GM19193 (cell line): ENCODE data around the gene SKAP2.

Source experiments
- POLR2A ChIP-seq: IDR thresholded peaks from 4 replicates; pipeline ENCODE4 v1.6.1; 2011; ENCODE audit not compliant: insufficient read depth, insufficient read length; ENCODE audit errors: extremely low read depth

Gene SKAP2

GRCh38 chr7:26735976-26736600 lies 128.3 kb downstream of the SKAP2 start:
- TF ChIP-seq POLR2A, result no peak

- no peak for TF ChIP-seq POLR2A
Measured at GRCh38 chr7:26729150-26729775, 135.1 kb downstream of the SKAP2 start.

GRCh38 chr7:26726051-26726450 lies 138.3 kb downstream of the SKAP2 start:
- TF ChIP-seq POLR2A, result no peak

GRCh38 chr7:26724795-26725194 lies 139.6 kb downstream of the SKAP2 start:
- TF ChIP-seq POLR2A, result no peak

- no peak for TF ChIP-seq POLR2A
Measured at GRCh38 chr7:26723129-26723528, 141.3 kb downstream of the SKAP2 start.

- TF ChIP-seq POLR2A, result no peak
Measured at GRCh38 chr7:26721450-26721849, 142.9 kb downstream of the SKAP2 start.

GRCh38 chr7:26718063-26718462 lies 146.3 kb downstream of the SKAP2 start:
- no peak for TF ChIP-seq POLR2A

GRCh38 chr7:26714438-26714837 lies 150.0 kb downstream of the SKAP2 start:
- TF ChIP-seq POLR2A, result no peak

GRCh38 chr7:26714006-26714405 lies 150.4 kb downstream of the SKAP2 start:
- TF ChIP-seq POLR2A, result no peak

GRCh38 chr7:26709210-26709990 lies 155.0 kb downstream of the SKAP2 start:
- TF ChIP-seq POLR2A, result no peak

GRCh38 chr7:26705567-26705966 lies 158.8 kb downstream of the SKAP2 start:
- TF ChIP-seq POLR2A, result no peak

GRCh38 chr7:26704786-26705185 lies 159.6 kb downstream of the SKAP2 start:
- TF ChIP-seq POLR2A, result no peak

- TF ChIP-seq POLR2A, result no peak
Measured at GRCh38 chr7:26704036-26704435, 160.4 kb downstream of the SKAP2 start.

- TF ChIP-seq POLR2A, result no peak
Measured at GRCh38 chr7:26700893-26701292, 163.5 kb downstream of the SKAP2 start.

GRCh38 chr7:26700386-26700785 lies 164.0 kb downstream of the SKAP2 start:
- TF ChIP-seq POLR2A, result no peak

- no peak for TF ChIP-seq POLR2A
Measured at GRCh38 chr7:26699766-26700165, 164.6 kb downstream of the SKAP2 start.

GRCh38 chr7:26698806-26699205 lies 165.6 kb downstream of the SKAP2 start:
- no peak for TF ChIP-seq POLR2A

- TF ChIP-seq POLR2A, result no peak
Measured at GRCh38 chr7:26698194-26698593, 166.2 kb downstream of the SKAP2 start.
